Measurements from ENCODE around the gene HNRNPC.

- TF ChIP-seq CTCF (conservative IDR thresholded peaks at IDR 0.05 in 1 of 2, IDR thresholded peaks at IDR 0.05 in 1 of 2; ENCODE audit: low read depth in 1 of 2, low read length in 2 of 2) (no peak), EZH2 (IDR thresholded peaks at IDR 0.05; ENCODE audit: low read length, missing control alignments) (no peak)
Observed at GRCh38 chr14:21208554-21208953, 60.7 kb downstream of the HNRNPC start.

Data from fibroblast of lung (primary cell).